ENCODE measurements around the gene SNCG.

DNA sequence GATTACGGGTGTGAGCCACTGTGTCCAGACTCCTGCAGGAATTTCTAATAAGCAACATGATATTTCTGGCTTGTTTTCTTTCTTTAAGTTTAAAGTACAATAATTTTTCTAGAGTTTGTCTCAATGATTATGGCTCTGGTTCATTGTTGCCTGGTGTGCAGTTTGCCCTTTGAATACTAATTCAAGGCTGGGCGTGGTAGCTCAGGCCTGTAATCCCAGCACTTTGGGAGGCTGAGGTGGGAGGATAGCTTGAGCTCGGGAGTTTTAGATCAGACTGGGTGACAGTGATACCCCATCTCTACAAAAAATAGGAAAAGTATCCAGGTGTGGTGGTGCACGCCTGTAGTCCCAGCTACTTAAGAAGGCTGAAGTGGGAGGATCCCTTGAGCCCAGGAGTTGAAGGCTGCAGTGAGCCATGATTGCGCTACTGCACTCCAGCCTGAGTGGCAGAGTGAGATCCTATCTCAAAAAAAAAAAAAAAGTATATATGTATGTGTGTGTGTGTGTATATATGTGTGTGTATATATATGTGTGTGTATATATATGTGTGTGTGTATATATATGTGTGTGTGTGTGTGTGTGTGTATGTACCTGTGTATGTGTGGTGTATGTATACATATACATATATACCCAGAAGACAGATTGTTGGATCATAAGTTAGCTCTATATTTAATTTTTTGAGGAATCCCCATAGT lies 18.1 kb downstream of the SNCG start:
- TF ChIP-seq EP300 (IDR thresholded peaks at IDR 0.05) (no peak), JUNB (IDR thresholded peaks at IDR 0.05) (no peak), MYC (IDR thresholded peaks at IDR 0.05; ENCODE audit: borderline replicate concordance, low read length) (no peak), HOXA7 (CRISPR knock-in tag; IDR thresholded peaks at IDR 0.05) (no peak), POLR2A (IDR thresholded peaks at IDR 0.05; ENCODE audit: low read length) (no peak)
- TF ChIP-seq, protein P1, sequence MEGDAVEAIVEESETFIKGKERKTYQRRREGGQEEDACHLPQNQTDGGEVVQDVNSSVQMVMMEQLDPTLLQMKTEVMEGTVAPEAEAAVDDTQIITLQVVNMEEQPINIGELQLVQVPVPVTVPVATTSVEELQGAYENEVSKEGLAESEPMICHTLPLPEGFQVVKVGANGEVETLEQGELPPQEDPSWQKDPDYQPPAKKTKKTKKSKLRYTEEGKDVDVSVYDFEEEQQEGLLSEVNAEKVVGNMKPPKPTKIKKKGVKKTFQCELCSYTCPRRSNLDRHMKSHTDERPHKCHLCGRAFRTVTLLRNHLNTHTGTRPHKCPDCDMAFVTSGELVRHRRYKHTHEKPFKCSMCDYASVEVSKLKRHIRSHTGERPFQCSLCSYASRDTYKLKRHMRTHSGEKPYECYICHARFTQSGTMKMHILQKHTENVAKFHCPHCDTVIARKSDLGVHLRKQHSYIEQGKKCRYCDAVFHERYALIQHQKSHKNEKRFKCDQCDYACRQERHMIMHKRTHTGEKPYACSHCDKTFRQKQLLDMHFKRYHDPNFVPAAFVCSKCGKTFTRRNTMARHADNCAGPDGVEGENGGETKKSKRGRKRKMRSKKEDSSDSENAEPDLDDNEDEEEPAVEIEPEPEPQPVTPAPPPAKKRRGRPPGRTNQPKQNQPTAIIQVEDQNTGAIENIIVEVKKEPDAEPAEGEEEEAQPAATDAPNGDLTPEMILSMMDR (IDR thresholded peaks at IDR 0.05), result no peak
- TF ChIP-seq, protein P2, sequence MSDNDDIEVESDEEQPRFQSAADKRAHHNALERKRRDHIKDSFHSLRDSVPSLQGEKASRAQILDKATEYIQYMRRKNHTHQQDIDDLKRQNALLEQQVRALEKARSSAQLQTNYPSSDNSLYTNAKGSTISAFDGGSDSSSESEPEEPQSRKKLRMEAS (IDR thresholded peaks at IDR 0.05), result no peak
- TF ChIP-seq, protein P3, sequence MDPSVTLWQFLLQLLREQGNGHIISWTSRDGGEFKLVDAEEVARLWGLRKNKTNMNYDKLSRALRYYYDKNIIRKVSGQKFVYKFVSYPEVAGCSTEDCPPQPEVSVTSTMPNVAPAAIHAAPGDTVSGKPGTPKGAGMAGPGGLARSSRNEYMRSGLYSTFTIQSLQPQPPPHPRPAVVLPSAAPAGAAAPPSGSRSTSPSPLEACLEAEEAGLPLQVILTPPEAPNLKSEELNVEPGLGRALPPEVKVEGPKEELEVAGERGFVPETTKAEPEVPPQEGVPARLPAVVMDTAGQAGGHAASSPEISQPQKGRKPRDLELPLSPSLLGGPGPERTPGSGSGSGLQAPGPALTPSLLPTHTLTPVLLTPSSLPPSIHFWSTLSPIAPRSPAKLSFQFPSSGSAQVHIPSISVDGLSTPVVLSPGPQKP (IDR thresholded peaks at IDR 0.05; ENCODE audit: low read depth, low read length), result no peak
